ENCODE data around the gene UQCC3. TPM values are rescaled to one million over a fixed set of nuclear protein-coding genes. Genes with fewer than 3 reads are reported as not detected.
"Not testable (repeated sequence)": the region's sequence is repeated elsewhere in the genome, so short reads cannot be mapped to it uniquely, and the experiment has no call there.

UQCC3 gene
- total RNA-seq, 1 donor, result 1.3 TPM

GRCh38 chr11:62652161-62653006 is 19.1 kb upstream of the UQCC3 start:
- H3K4me3 ChIP-seq (ENCODE audit: low read length), result peak overlapping the region; percentile 89
- H3K27me3 ChIP-seq (ENCODE audit: insufficient read depth, low read length), result no peaks in the 10 kb centered on the region
- no peaks in the 10 kb centered on the region for H3K9me3 ChIP-seq (ENCODE audit: low read depth, low read length)
- peaks cover 20% of the 10 kb centered on the region for H3K4me1 ChIP-seq (ENCODE audit: insufficient read depth, low read length)

GRCh38 chr11:62654297-62654696 is 17.2 kb upstream of the UQCC3 start:
- peaks cover 20% of the 10 kb centered on the region for H3K4me1 ChIP-seq (ENCODE audit: insufficient read depth, low read length)
- H3K4me3 ChIP-seq (ENCODE audit: low read length), result no peak overlapping the region
- H3K27me3 ChIP-seq (ENCODE audit: insufficient read depth, low read length), result no peaks in the 10 kb centered on the region
- no peaks in the 10 kb centered on the region for H3K9me3 ChIP-seq (ENCODE audit: low read depth, low read length)

- Histone ChIP-seq H3K27me3 (ENCODE audit: insufficient read depth, low read length) (no peaks in the 10 kb centered on the region), H3K9me3 (ENCODE audit: low read depth, low read length) (no peaks in the 10 kb centered on the region), H3K4me3 (ENCODE audit: low read length) (no peak overlapping the region), H3K4me1 (ENCODE audit: insufficient read depth, low read length) (peaks cover 14% of the 10 kb centered on the region)
Observed at GRCh38 chr11:62656796-62657429, 14.6 kb upstream of the UQCC3 start.

- Histone ChIP-seq H3K27me3 (ENCODE audit: insufficient read depth, low read length) (no peaks in the 10 kb centered on the region), H3K9me3 (ENCODE audit: low read depth, low read length) (no peaks in the 10 kb centered on the region), H3K4me3 (ENCODE audit: low read length) (peak overlapping the region; percentile 95), H3K4me1 (ENCODE audit: insufficient read depth, low read length) (peaks cover 40% of the 10 kb centered on the region)
Observed at GRCh38 chr11:62664405-62665074, 6.9 kb upstream of the UQCC3 start.

- Histone ChIP-seq H3K9me3 (ENCODE audit: low read depth, low read length) (no peaks in the 10 kb centered on the region), H3K4me1 (ENCODE audit: insufficient read depth, low read length) (peaks cover 40% of the 10 kb centered on the region), H3K4me3 (ENCODE audit: low read length) (peak within 1 kb of the TSS; percentile 95), H3K27me3 (ENCODE audit: insufficient read depth, low read length) (no peaks in the 10 kb centered on the region)
Observed at GRCh38 chr11:62665075-62665598, 6.3 kb upstream of the UQCC3 start, which contains the start of the genes C11orf98 and CSKMT. Gene C11orf98 (minus strand): TSS chr11:62665210. CDS start chr11:62665169, 41 bp downstream. Gene CSKMT (plus strand): TSS chr11:62665312. CDS start chr11:62665880, 568 bp downstream.

GRCh38 chr11:62665599-62666258 is 5.7 kb upstream of the UQCC3 start:
- no peaks in the 10 kb centered on the region for H3K27me3 ChIP-seq (ENCODE audit: insufficient read depth, low read length)
- H3K4me3 ChIP-seq (ENCODE audit: low read length), result peak overlapping the region; percentile 95
- H3K4me1 ChIP-seq (ENCODE audit: insufficient read depth, low read length), result peaks cover 44% of the 10 kb centered on the region
- H3K9me3 ChIP-seq (ENCODE audit: low read depth, low read length), result no peaks in the 10 kb centered on the region

GRCh38 chr11:62666259-62666926 is 5.1 kb upstream of the UQCC3 start:
- Histone ChIP-seq H3K9me3 (ENCODE audit: low read depth, low read length) (no peaks in the 10 kb centered on the region), H3K4me1 (ENCODE audit: insufficient read depth, low read length) (peaks cover 50% of the 10 kb centered on the region), H3K4me3 (ENCODE audit: low read length) (peak overlapping the region; percentile 95), H3K27me3 (ENCODE audit: insufficient read depth, low read length) (no peaks in the 10 kb centered on the region)

GRCh38 chr11:62667460-62667859 is 4.0 kb upstream of the UQCC3 start:
- no peaks in the 10 kb centered on the region for H3K9me3 ChIP-seq (ENCODE audit: low read depth, low read length)
- peaks cover 53% of the 10 kb centered on the region for H3K4me1 ChIP-seq (ENCODE audit: insufficient read depth, low read length)
- H3K4me3 ChIP-seq (ENCODE audit: low read length), result no peak overlapping the region
- H3K27me3 ChIP-seq (ENCODE audit: insufficient read depth, low read length), result no peaks in the 10 kb centered on the region

GRCh38 chr11:62669420-62670161 is 1.9 kb upstream of the UQCC3 start:
- Histone ChIP-seq H3K4me1 (ENCODE audit: insufficient read depth, low read length) (peaks cover 51% of the 10 kb centered on the region), H3K4me3 (ENCODE audit: low read length) (no peak overlapping the region), H3K27me3 (ENCODE audit: insufficient read depth, low read length) (no peaks in the 10 kb centered on the region), H3K9me3 (ENCODE audit: low read depth, low read length) (no peaks in the 10 kb centered on the region)

GRCh38 chr11:62671236-62671607 is 251 bp upstream of the UQCC3 start:
- peak overlapping the region; percentile 94 for H3K4me3 ChIP-seq (ENCODE audit: low read length)
- H3K9me3 ChIP-seq (ENCODE audit: low read depth, low read length), result no peaks in the 10 kb centered on the region
- peaks cover 42% of the 10 kb centered on the region for H3K4me1 ChIP-seq (ENCODE audit: insufficient read depth, low read length)
- H3K27me3 ChIP-seq (ENCODE audit: insufficient read depth, low read length), result no peaks in the 10 kb centered on the region

- Histone ChIP-seq H3K4me1 (ENCODE audit: insufficient read depth, low read length) (peaks cover 42% of the 10 kb centered on the region), H3K27me3 (ENCODE audit: insufficient read depth, low read length) (no peaks in the 10 kb centered on the region), H3K4me3 (ENCODE audit: low read length) (no peak overlapping the region), H3K9me3 (ENCODE audit: low read depth, low read length) (no peaks in the 10 kb centered on the region)
Observed at GRCh38 chr11:62673196-62673525, 1.7 kb downstream of the UQCC3 start.

- H3K9me3 ChIP-seq (ENCODE audit: low read depth, low read length); H3K4me3 ChIP-seq (ENCODE audit: low read length); H3K27me3 ChIP-seq (ENCODE audit: insufficient read depth, low read length): not testable (repeated sequence)
- H3K4me1 ChIP-seq (ENCODE audit: insufficient read depth, low read length), result peaks cover 51% of the 10 kb centered on the region
Observed at GRCh38 chr11:62675415-62675814, 3.9 kb downstream of the UQCC3 start.

GRCh38 chr11:62676698-62677097 is 5.2 kb downstream of the UQCC3 start:
- Histone ChIP-seq H3K27me3 (ENCODE audit: insufficient read depth, low read length) (no peaks in the 10 kb centered on the region), H3K4me1 (ENCODE audit: insufficient read depth, low read length) (peaks cover 42% of the 10 kb centered on the region), H3K4me3 (ENCODE audit: low read length) (no peak overlapping the region)

GRCh38 chr11:62677156-62677555 is 5.7 kb downstream of the UQCC3 start:
- peaks cover 42% of the 10 kb centered on the region for H3K4me1 ChIP-seq (ENCODE audit: insufficient read depth, low read length)
- no peaks in the 10 kb centered on the region for H3K27me3 ChIP-seq (ENCODE audit: insufficient read depth, low read length)
- H3K9me3 ChIP-seq (ENCODE audit: low read depth, low read length), result no peaks in the 10 kb centered on the region

More at GRCh38 chr11:62676698-62677097, 5.2 kb downstream of the UQCC3 start:
- H3K9me3 ChIP-seq (ENCODE audit: low read depth, low read length), result no peaks in the 10 kb centered on the region

More at GRCh38 chr11:62677156-62677555, 5.7 kb downstream of the UQCC3 start:
- H3K4me3 ChIP-seq (ENCODE audit: low read length), result no peak overlapping the region

All from mononuclear cell (primary cell).